GM12878 (cell line): ENCODE results near the gene KBTBD7. TPM values are rescaled to one million over a fixed set of nuclear protein-coding genes. Genes with fewer than 3 reads are reported as not detected.
A peak's percentile ranks its signal among the peaks of the same experiment; 100 is the strongest.

Experiments
- ATF3 ChIP-seq: IDR thresholded peaks from 2 replicates; pipeline ENCODE4 v1.6.1; 2011; ENCODE audit warnings: low read depth, mild to moderate bottlenecking, low read length, moderate library complexity, borderline replicate concordance; ENCODE audit errors: extremely low read depth
- BHLHE40 ChIP-seq, 2 experiments: fragments of 450-650 bp in 1 of 2; IDR thresholded peaks; 2 replicates each; pipeline ENCODE4 v1.6.1; 2011 to 2017; ENCODE audit warnings: low read depth in 2 of 2, borderline replicate concordance in 1 of 2, improper control_type of control experiment in 1 of 2, low read length in 1 of 2, mild to moderate bottlenecking in 1 of 2
- CBFB ChIP-seq: IDR thresholded peaks from 2 replicates; pipeline ENCODE4 v1.6.1; 2016; ENCODE audit warnings: antibody characterized with exemption, low read depth
- CHD1 ChIP-seq: IDR thresholded peaks from 2 replicates; pipeline ENCODE4 v1.6.1; 2012; ENCODE audit warnings: low read depth, low read length, improper control_type of control experiment
- CREM ChIP-seq: IDR thresholded peaks from 2 replicates; pipeline ENCODE4 v1.6.1; 2014; ENCODE audit warnings: antibody characterized with exemption, low read depth
- EED ChIP-seq: sonication (generic); IDR thresholded peaks from 2 replicates; pipeline ENCODE4 v1.6.1; 2016; ENCODE audit warnings: antibody characterized with exemption, low read depth
- ESRRA ChIP-seq: IDR thresholded peaks from 2 replicates; pipeline ENCODE4 v1.6.1; 2012; ENCODE audit warnings: mild to moderate bottlenecking, low read length, improper control_type of control experiment
- EZH2 ChIP-seq: IDR thresholded peaks from 2 replicates; pipeline ENCODE4 v1.6.1; 2012; ENCODE audit warnings: low read depth, mild to moderate bottlenecking, control low read depth, inconsistent platforms, low read length, borderline replicate concordance; ENCODE audit not compliant: control insufficient read depth
- MEF2A ChIP-seq: IDR thresholded peaks from 2 replicates; pipeline ENCODE4 v1.6.1; 2011; ENCODE audit warnings: low read depth, mild to moderate bottlenecking, low read length, moderate library complexity; ENCODE audit not compliant: insufficient read depth
- MLLT1 ChIP-seq: fragments of 450-650 bp; IDR thresholded peaks from 2 replicates; pipeline ENCODE4 v1.6.1; 2016; ENCODE audit warnings: mild to moderate bottlenecking
- MTA3 ChIP-seq: IDR thresholded peaks from 2 replicates; pipeline ENCODE4 v1.6.1; 2012; ENCODE audit warnings: low read length, inconsistent platforms, borderline replicate concordance
- POLR2AphosphoS2 ChIP-seq: IDR thresholded peaks from 2 replicates; pipeline ENCODE4 v1.6.1; 2011; ENCODE audit warnings: low read depth, mild to moderate bottlenecking, low read length, improper control_type of control experiment, moderate library complexity
- POLR2AphosphoS5 ChIP-seq: IDR thresholded peaks from 2 replicates; pipeline ENCODE4 v1.6.1; 2011; ENCODE audit warnings: mild to moderate bottlenecking, low read length, inconsistent platforms
- POU2F2 ChIP-seq: IDR thresholded peaks from 3 replicates; pipeline ENCODE4 v1.6.1; 2011; ENCODE audit warnings: low read depth, mild to moderate bottlenecking, low read length, borderline replicate concordance
- SMAD5 ChIP-seq: IDR thresholded peaks from 2 replicates; pipeline ENCODE4 v1.6.1; 2016; ENCODE audit warnings: antibody characterized with exemption, low read depth
- SREBF1 ChIP-seq: IDR thresholded peaks from 2 replicates; pipeline ENCODE4 v1.6.1; 2012; ENCODE audit warnings: mild to moderate bottlenecking, low read length
- SUPT20H ChIP-seq: IDR thresholded peaks from 2 replicates; pipeline ENCODE4 v1.6.1; 2011; ENCODE audit warnings: low read depth, mild to moderate bottlenecking, low read length, moderate library complexity, borderline replicate concordance; ENCODE audit not compliant: control insufficient read depth
- TAF1 ChIP-seq: IDR thresholded peaks from 2 replicates; pipeline ENCODE4 v1.6.1; 2011; ENCODE audit warnings: mild to moderate bottlenecking, low read depth, low read length, borderline replicate concordance
- USF2 ChIP-seq: IDR thresholded peaks from 2 replicates; pipeline ENCODE4 v1.6.1; 2011; ENCODE audit warnings: low read depth, low read length, improper control_type of control experiment, borderline replicate concordance
- ZBTB11 ChIP-seq: fragments of 450-650 bp; formaldehyde crosslinking; IDR thresholded peaks from 2 replicates; pipeline ENCODE4 v1.5.0; 2022; ENCODE audit warnings: mild to moderate bottlenecking, missing genetic modification characterization
- ZNF24 ChIP-seq: fragments of 450-650 bp; IDR thresholded peaks from 2 replicates; pipeline ENCODE4 v1.6.1; 2017; ENCODE audit warnings: antibody characterized with exemption, mild to moderate bottlenecking
- ZNF384 ChIP-seq: IDR thresholded peaks from 2 replicates; pipeline ENCODE4 v1.6.1; 2012; ENCODE audit warnings: low read depth, mild to moderate bottlenecking, low read length, improper control_type of control experiment, borderline replicate concordance
- polyA plus RNA-seq, 11 experiments: library from polyadenylated mRNA; depleted of rRNA in 4 of 11; unstranded in 6 of 11; stranded (reverse) in 5 of 11; fragments of >200 nt; fragmentation: Nextera tagmentation in 4 of 11; fragmentation: Illumina TruSeq in 1 of 11; extraction: Ambion mirVana in 4 of 11; extraction: Trizol in 1 of 11; gene quantifications; 1 replicate in 1 of 11; 2 replicates in 10 of 11; pipeline versions ENCODE4 v1.2.1 to v1.2.3, GENCODE V29; 2011 to 2016; ENCODE audit warnings: inconsistent platforms in 2 of 11, missing spikeins in 2 of 11, low read depth in 1 of 11
- total RNA-seq, 4 experiments: library from RNA; depleted of rRNA in 3 of 4; stranded (reverse); fragments of >200 nt in 3 of 4; fragmentation: Illumina TruSeq in 1 of 4; extraction: Trizol in 1 of 4; gene quantifications; 2 replicates each; pipeline versions ENCODE4 v1.2.1 to v1.2.3, GENCODE V29; 2013 to 2021

KBTBD7 gene
- total and polyA plus RNA-seq, 10 of the 15 experiments (the other 5 are each of a cell fraction or from before 2014, with no cell fraction given) = 1.8 to 6.0 (median 4.3) TPM

- peak; percentile 93 for TF ChIP-seq MLLT1
- TF ChIP-seq CREM = peak; percentile 94
- no peak for TF ChIP-seq EZH2
- peak; percentile 45; the same call in 1 of the 2 replicates for TF ChIP-seq ATF3
- 0 out of 2 replicates have a peak, but pooled peaks have one; percentile 51 for TF ChIP-seq ESRRA
- no peak for TF ChIP-seq MTA3
- TF ChIP-seq CBFB = no peak
- no peak for TF ChIP-seq SMAD5
- 0 out of 2 replicates have a peak, but pooled peaks have one; percentile 25 for TF ChIP-seq TAF1
- no peak for TF ChIP-seq USF2
- no peak for TF ChIP-seq SUPT20H
- TF ChIP-seq ZBTB11 (CRISPR knock-in tag) = no peak
- TF ChIP-seq SREBF1 = peak; percentile 83
- TF ChIP-seq BHLHE40 (IDR thresholded peaks at IDR 0.05; ENCODE audit: borderline replicate concordance in 1 of 2, low read depth in 2 of 2, low read length in 1 of 2) = peak; percentile 69 to 81; a peak in 3 of 4 replicates
- TF ChIP-seq POU2F2 = peak; percentile 78; the same call in 2 of the 3 replicates
- TF ChIP-seq MEF2A = peak; percentile 53; the same call in 1 of the 2 replicates
- no peak for TF ChIP-seq ZNF384
- TF ChIP-seq EED = 0 out of 2 replicates have a peak, but pooled peaks have one; percentile 20
- TF ChIP-seq POLR2AphosphoS2 = no peak
- no peak for TF ChIP-seq CHD1
- TF ChIP-seq POLR2AphosphoS5 = peak; percentile 48; the same call in 1 of the 2 replicates
- TF ChIP-seq ZNF24 = no peak
Observed at GRCh38 chr13:41193919-41194824, at the start of gene KBTBD7 (continued).
